Stomach (tissue), 4 donors: ENCODE measurements around the gene TTC24.

Experiments
- CTCF ChIP-seq, 7 experiments: fragments of 450-650 bp in 4 of 7; fragments of 200-600 bp in 3 of 7; sonication (generic) in 3 of 7; IDR thresholded peaks; one replicate each; pipeline ENCODE4 v1.5.1; 2016 to 2019; ENCODE audit warnings: antibody characterized with exemption in 7 of 7, control low read depth in 2 of 7, mild to moderate bottlenecking in 1 of 7
- EP300 ChIP-seq: sonication (generic); formaldehyde crosslinking; IDR thresholded peaks from one replicate; pipeline ENCODE4 v1.6.1; 2017; ENCODE audit warnings: antibody characterized with exemption
- POLR2A ChIP-seq, 4 donors: fragments of 450-650 bp; IDR thresholded peaks; one replicate each; pipeline ENCODE4 v1.6.1; 2016; ENCODE audit warnings: antibody characterized with exemption in 4 of 4, control low read depth in 2 of 4, mild to moderate bottlenecking in 1 of 4, moderate library complexity in 1 of 4
- POLR2AphosphoS5 ChIP-seq, 3 donors: sonication (generic); formaldehyde crosslinking; IDR thresholded peaks; one replicate each; pipeline ENCODE4 v1.6.1; 2016; ENCODE audit warnings: antibody characterized with exemption in 3 of 3

- TF ChIP-seq CTCF (IDR thresholded peaks at IDR 0.05), result no peak
- TF ChIP-seq POLR2A (IDR thresholded peaks at IDR 0.05), result no peak
- no peak for TF ChIP-seq POLR2AphosphoS5 (IDR thresholded peaks at IDR 0.05)
- no peak for TF ChIP-seq EP300
Observed at GRCh38 chr1:156549831-156550230, 29.7 kb upstream of the TTC24 start.
